HEK293 (cell line): ENCODE data around the gene CACNA1B.

ENCODE experiments used
- ATF2 ChIP-seq: fragments of 450-650 bp; formaldehyde crosslinking; IDR thresholded peaks from 2 replicates; pipeline ENCODE4 v1.5.1; 2016; ENCODE audit warnings: missing biosample characterization, missing genetic modification characterization, low read depth
- CTCF ChIP-seq: fragments of 450-650 bp; formaldehyde crosslinking; IDR thresholded peaks from 2 replicates; pipeline ENCODE4 v1.5.1; 2016; ENCODE audit warnings: missing biosample characterization, missing genetic modification characterization
- PRDM1 ChIP-seq: fragments of 450-650 bp; formaldehyde crosslinking; IDR thresholded peaks from 2 replicates; pipeline ENCODE4; 2016; ENCODE audit warnings: missing biosample characterization, missing genetic modification characterization
- YY1 ChIP-seq: fragments of 450-650 bp; formaldehyde crosslinking; IDR thresholded peaks from 2 replicates; pipeline ENCODE4 v1.5.1; 2018; ENCODE audit warnings: missing biosample characterization, missing genetic modification characterization
- ZNF157 ChIP-seq: fragments of 450-650 bp; formaldehyde crosslinking; IDR thresholded peaks from 2 replicates; pipeline ENCODE4 v1.5.1; 2016; ENCODE audit warnings: missing biosample characterization, missing genetic modification characterization
- ZNF362 ChIP-seq: fragments of 450-650 bp; formaldehyde crosslinking; IDR thresholded peaks from 2 replicates; pipeline ENCODE4 v1.5.1; 2016; ENCODE audit warnings: missing biosample characterization, missing genetic modification characterization
- ZNF449 ChIP-seq: fragments of 450-650 bp; formaldehyde crosslinking; IDR thresholded peaks from 2 replicates; pipeline ENCODE4 v1.5.1; 2017; ENCODE audit warnings: missing biosample characterization, mild to moderate bottlenecking, missing genetic modification characterization, moderate library complexity
- ZNF530 ChIP-seq: fragments of 450-650 bp; formaldehyde crosslinking; IDR thresholded peaks from 2 replicates; pipeline ENCODE4 v1.5.1; 2016; ENCODE audit warnings: low read depth, missing biosample characterization, missing genetic modification characterization
- TF ChIP-seq, protein P1 (sequence below): fragments of 450-650 bp; formaldehyde crosslinking; conservative IDR thresholded peaks from 2 replicates; pipeline ENCODE4 v1.5.1; 2016; ENCODE audit warnings: low read depth, missing biosample characterization, missing genetic modification characterization

- TF ChIP-seq ATF2 (tag by site-specific recombination) (no peak), CTCF (tag by site-specific recombination) (no peak), YY1 (tag by site-specific recombination) (no peak), ZNF362 (tag by site-specific recombination) (no peak), PRDM1 (tag by site-specific recombination) (no peak), ZNF449 (no peak), ZNF157 (no peak), ZNF530 (no peak)
- TF ChIP-seq, protein P1, sequence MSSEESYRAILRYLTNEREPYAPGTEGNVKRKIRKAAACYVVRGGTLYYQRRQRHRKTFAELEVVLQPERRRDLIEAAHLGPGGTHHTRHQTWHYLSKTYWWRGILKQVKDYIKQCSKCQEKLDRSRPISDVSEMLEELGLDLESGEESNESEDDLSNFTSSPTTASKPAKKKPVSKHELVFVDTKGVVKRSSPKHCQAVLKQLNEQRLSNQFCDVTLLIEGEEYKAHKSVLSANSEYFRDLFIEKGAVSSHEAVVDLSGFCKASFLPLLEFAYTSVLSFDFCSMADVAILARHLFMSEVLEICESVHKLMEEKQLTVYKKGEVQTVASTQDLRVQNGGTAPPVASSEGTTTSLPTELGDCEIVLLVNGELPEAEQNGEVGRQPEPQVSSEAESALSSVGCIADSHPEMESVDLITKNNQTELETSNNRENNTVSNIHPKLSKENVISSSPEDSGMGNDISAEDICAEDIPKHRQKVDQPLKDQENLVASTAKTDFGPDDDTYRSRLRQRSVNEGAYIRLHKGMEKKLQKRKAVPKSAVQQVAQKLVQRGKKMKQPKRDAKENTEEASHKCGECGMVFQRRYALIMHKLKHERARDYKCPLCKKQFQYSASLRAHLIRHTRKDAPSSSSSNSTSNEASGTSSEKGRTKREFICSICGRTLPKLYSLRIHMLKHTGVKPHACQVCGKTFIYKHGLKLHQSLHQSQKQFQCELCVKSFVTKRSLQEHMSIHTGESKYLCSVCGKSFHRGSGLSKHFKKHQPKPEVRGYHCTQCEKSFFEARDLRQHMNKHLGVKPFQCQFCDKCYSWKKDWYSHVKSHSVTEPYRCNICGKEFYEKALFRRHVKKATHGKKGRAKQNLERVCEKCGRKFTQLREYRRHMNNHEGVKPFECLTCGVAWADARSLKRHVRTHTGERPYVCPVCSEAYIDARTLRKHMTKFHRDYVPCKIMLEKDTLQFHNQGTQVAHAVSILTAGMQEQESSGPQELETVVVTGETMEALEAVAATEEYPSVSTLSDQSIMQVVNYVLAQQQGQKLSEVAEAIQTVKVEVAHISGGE (tag by site-specific recombination), result no peak
Observed at GRCh38 chr9:137970098-137970497, 92.5 kb downstream of the CACNA1B start.
